GM18505 (cell line): ENCODE results near the gene ALK.

Source experiments
- ATAC-seq: cut with Tn5 transposase; IDR thresholded peaks from one replicate; pipeline ENCODE4 v1.9.1; 2021; ENCODE audit not compliant: unreplicated experiment
- POLR2A ChIP-seq: IDR thresholded peaks from 4 replicates; pipeline ENCODE4 v1.6.1; 2011; ENCODE audit warnings: borderline replicate concordance; ENCODE audit not compliant: insufficient read depth, insufficient read length; ENCODE audit errors: extremely low read depth

The ALK gene

DNA sequence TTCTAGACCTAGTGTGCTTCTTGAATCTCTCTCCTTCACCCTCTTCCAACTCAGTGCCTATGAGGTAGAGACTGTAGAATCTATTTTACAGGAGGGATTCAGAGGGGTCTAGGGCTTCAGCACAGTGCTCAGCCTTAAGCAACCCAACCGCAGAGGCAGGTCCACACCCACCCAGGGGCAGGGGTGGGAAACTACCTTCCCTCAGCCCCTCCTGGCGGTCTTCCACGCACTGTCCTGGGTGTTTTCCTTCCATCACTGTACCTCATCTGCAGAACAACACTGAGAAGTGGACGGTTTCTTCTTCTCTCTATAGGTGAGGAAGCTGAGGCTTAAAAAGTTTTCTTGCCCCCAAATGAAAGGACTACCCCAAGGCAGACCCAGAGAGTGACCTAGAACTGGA lies 222.3 kb downstream of the ALK start:
- TF ChIP-seq POLR2A = no peak

GRCh38 chr2:29698216-29698615 lies 223.2 kb downstream of the ALK start:
- ATAC-seq = no peak
- TF ChIP-seq POLR2A = no peak

More for the DNA sequence above, 222.3 kb downstream of the ALK start:
- ATAC-seq = no peak

DNA sequence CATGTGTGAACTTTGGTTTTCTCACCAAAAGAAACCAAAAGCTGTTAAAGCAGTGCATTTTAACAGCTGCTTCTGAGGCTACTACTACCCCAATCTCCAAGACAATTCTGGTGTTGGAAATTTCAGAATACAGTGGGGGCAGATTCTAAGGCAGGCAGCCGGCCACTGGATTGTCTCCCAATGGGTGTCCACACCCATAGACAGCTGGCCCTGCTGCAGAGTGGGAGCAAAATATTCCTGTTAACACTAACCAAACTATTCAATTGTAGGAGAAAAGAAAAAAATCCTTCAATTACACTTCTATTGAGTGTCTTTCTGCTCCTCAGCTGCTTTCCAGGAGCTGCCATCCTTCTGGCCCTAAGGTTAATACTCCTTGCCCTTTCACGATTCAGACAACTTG lies 223.7 kb downstream of the ALK start:
- no peak for ATAC-seq
- TF ChIP-seq POLR2A = no peak

DNA sequence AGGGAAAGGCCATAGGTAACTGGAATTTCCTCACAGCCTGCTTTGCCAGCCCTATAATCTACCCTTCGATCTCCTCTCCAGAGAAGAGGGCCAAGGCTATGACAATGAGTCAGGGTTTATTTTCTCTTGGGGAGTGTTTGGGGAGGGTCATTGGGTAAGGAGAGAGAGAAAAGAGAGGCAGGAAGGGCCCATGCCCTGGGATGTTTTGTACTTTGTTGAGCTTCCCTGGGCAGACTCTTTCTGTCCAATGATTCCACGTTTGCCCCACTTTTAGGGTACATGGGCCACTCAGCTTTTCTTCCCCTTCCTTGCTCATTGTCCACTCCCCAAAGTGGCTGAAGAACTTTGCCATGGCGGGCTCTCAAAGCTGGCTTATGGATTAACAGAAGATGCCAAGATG lies 224.2 kb downstream of the ALK start:
- ATAC-seq = no peak
- TF ChIP-seq POLR2A = no peak

DNA sequence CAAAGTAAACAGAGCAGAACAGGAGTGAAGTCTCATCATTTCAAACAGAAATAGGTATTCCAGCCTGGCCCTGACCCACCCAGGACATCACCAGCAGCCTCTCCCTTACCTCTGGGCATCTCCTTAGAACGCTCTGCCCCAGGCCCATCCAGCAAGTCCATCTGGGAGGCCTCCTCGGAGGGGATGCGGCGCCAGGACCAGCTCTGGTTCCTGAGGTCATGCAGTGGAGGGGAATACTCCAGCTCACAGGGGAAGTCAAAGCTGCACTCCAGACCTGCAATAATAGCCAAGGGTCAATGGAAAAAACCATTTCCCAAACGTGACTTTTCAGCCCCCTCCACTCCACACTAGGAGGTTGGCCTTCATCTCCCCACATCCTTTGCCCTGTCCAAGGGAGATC lies 226.6 kb downstream of the ALK start:
- ATAC-seq = no peak
- TF ChIP-seq POLR2A = no peak

DNA sequence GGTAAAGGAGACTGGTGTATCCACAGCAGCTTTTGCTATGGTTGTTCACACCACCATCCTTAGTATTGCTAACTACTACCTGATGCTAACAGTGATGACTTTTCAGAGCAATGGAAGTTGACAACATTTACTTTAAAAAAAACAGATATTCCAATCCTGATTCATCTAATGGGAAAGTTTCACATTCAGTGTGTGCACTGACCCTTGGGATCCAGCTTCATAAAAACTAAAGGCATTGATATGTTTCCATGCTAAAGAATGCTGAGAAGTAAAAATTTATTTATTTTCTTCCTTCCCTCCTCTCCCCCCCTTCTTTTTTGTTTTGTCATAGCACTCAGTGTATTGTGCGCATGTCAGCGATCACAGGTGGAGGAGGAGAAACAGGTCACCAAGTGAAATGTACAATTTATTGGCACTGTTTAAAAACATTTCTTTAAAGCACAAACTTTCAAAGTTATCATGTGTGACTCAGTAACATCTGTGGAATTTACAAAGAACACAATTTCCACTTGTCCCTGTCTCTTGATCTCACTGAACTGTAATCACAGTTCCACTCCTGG lies 229.9 kb downstream of the ALK start:
- TF ChIP-seq POLR2A = no peak
- ATAC-seq = no peak

- TF ChIP-seq POLR2A = no peak
- no peak for ATAC-seq
Measured at GRCh38 chr2:29689666-29690065, 231.7 kb downstream of the ALK start.

DNA sequence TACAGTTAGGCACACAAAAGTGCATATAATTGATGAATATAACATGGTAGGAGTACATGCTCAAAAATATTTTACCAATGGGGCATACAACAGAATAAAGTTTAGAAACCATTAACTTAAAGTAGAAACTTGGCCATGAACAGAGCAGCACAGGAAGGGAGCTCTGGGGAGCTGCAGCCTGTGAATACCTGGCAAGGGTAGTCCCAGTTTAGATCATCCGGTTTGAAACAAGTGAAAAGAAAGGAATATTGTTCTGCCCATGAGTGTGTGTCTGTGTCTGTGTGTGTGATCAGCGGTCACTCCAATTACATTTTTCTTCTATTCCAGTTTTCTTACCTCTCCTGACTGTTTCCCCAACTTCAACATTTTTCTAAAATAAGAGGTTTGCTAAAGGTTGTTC lies 233.0 kb downstream of the ALK start:
- no peak for TF ChIP-seq POLR2A
- no peak for ATAC-seq

GRCh38 chr2:29687121-29687520 lies 234.3 kb downstream of the ALK start:
- no peak for ATAC-seq
- no peak for TF ChIP-seq POLR2A

DNA sequence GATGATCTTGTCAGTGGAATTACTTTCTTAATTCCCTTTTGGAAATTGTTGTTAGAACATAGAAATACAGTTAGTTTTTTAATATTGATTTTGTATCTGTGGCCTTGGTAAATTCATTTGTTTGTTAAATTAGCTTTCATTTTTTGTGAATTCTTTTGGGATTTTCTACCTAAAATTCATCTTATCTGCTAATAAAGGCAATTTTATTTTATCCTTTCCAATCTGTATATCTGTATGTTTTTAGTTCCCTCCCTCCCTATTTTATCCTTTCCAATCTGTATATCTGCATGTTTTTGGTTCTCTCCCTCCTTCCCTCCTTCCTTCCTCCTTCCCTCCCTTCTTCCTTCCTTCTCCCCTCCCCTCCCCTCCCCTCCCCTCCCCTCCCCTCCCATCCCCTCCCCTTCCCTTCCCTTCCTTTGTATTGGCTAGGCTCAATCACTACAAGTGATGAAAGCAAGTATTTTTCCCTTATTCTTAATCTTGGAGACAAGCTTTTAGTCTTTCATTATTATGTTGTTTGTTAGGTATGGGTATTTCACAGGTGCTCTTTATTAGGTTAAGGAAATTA lies 244.4 kb downstream of the ALK start:
- ATAC-seq = no peak
- TF ChIP-seq POLR2A = no peak

DNA sequence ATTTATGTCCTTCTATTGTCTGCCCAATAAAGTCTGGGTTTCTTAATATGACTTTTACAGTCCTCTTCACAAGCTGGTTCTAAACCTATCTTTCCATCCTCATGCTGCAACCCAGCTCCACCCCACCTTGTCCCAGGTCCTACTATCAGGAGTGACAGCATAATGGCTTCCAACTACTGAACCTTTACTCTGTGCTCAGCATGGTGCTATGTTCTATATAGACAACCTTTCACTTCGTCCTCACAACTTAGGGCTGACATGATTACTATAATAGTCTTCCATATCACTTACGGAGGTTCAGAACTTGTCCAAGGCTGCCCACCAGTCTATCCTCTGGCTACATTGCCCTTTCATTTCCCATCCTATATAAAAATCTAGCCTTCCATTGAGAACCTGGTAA lies 256.8 kb downstream of the ALK start:
- ATAC-seq = no peak
- no peak for TF ChIP-seq POLR2A

DNA sequence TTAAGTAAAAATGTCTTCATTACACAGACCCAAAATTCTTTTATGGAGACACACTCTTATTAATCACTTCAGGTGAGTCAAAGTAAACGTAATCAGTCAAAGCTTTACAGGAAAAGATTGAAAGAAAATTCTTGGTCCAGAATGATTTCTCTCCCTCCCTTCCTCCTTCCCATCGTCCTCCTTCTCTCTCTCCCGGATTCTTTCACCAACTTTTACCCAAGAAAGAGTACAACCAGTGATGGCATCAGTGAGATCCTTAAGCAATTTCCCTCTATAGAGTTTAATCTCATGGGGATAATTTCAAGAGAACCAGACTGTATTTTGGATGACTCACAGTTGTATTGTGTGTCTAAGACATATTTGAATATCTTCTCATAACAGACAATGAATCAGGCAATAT lies 258.1 kb downstream of the ALK start:
- no peak for TF ChIP-seq POLR2A

DNA sequence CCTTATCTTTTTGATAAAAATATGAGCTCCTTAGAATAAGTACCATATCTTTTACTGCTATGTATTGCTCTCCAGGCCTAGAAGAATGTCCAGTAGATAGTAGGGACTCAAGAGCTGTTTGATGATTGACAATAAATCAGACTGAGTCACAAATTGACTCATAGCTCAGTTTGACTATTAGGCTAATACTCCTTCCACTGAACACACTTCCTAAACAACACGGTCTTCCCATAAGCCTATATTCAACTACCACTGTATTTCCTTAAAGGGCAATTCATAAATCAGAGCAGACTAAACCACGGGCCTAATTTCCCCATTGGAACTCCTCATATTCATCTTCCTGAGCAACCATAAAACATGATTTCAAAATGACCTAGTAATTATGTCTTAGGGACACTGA lies 258.5 kb downstream of the ALK start:
- TF ChIP-seq POLR2A = no peak
- no peak for ATAC-seq

More for the DNA sequence above, 258.1 kb downstream of the ALK start:
- ATAC-seq = no peak

DNA sequence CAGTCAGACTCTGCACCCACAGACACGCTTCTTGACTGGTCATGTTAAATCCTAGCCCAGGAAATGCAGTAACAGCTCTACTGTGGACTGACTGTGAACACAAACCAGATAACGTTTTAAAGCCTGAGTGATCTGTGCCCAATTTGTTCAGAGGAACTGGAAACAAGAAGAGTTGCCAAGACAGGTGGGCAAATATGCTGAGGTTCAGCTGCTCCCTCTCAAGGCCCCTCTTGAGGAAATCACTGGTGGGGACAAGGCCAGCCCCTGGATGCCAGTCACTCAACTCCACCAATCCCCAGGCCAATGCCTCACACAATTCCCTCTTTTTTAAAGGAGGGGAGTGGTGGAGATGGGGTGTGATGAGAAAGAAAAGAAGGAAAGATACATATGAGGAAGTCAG lies 261.2 kb downstream of the ALK start:
- no peak for TF ChIP-seq POLR2A
- ATAC-seq = no peak

DNA sequence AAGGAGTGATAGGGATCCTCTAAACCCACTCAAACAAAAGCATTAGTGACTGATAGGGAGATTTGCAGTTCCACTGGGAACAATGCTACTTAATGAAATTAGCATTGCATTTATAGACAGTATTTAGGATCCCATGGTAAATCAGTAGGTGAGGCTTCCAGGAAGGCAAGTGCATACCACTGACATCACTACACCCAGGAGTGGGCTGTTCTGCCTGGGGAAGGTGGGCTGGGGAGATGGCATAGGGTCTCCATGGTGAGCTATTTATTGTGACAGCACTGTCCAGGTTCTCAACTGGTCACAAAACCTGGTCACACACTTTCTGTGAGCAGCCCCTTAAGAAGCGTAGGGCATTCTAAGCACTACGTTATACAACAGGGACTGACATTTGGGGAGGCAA lies 262.2 kb downstream of the ALK start:
- TF ChIP-seq POLR2A = no peak
- no peak for ATAC-seq
